Prostate gland (tissue), 2 donors: ENCODE measurements around the gene LRRC41. TPM values are rescaled to one million over a fixed set of nuclear protein-coding genes. Genes with fewer than 3 reads are reported as not detected.

ENCODE experiments used
- DNase-seq: peaks from one replicate; pipeline ENCODE4 v3.0.0-alpha.2; 2019; ENCODE audit warnings: low spot score
- H3K27ac ChIP-seq, 2 donors: fragments of 200-600 bp; sonication (generic); 2 replicates each; pipeline ENCODE4 v1.5.1; 2017 to 2019
- H3K27me3 ChIP-seq: fragments of 200-600 bp; sonication (generic); replicated peaks from 2 replicates; pipeline ENCODE4 v1.5.1; 2019; ENCODE audit not compliant: insufficient read depth
- H3K36me3 ChIP-seq, 2 donors: fragments of 200-600 bp; sonication (generic); 1 replicate in 1 of 2; 2 replicates in 1 of 2; pipeline versions ENCODE4 v1.5.1 to v1.8.1; 2017 to 2019
- H3K4me1 ChIP-seq: fragments of 200-600 bp; sonication (generic); replicated peaks from 2 replicates; pipeline ENCODE4 v1.5.1; 2019
- H3K4me3 ChIP-seq, 2 donors: fragments of 200-600 bp; sonication (generic); 2 replicates each; pipeline ENCODE4 v1.5.1; 2017 to 2019
- H3K9me3 ChIP-seq: fragments of 200-600 bp; sonication (generic); 2 replicates; pipeline ENCODE4 v1.5.1; 2017
- POLR2A ChIP-seq: fragments of 450-650 bp; IDR thresholded peaks from one replicate; pipeline ENCODE4 v1.6.1; 2016; ENCODE audit warnings: antibody characterized with exemption, mild to moderate bottlenecking
- POLR2AphosphoS5 ChIP-seq: sonication (generic); formaldehyde crosslinking; IDR thresholded peaks from one replicate; pipeline ENCODE4 v1.6.1; 2017; ENCODE audit warnings: antibody characterized with exemption
- WGBS: methylation state at CpG from one replicate; pipeline ENCODE4 v1.1.5; 2018; 5-methylcytosine and 5-hydroxymethylcytosine counted together
- intact Hi-C: fragments of 100-400 bp; cut with DNase I; formaldehyde crosslinking; loops from one replicate; pipeline ENCODE4 v1.14.2; 2022
- total RNA-seq, 2 donors: library from RNA; depleted of rRNA; stranded (reverse); fragments of >200 nt; gene quantifications; one replicate each; pipeline ENCODE4 v1.1.0, GENCODE V29; 2016
- TF ChIP-seq, protein P1 (sequence below), 4 experiments: fragments of 200-600 bp in 2 of 4; fragments of 450-650 bp in 2 of 4; sonication (generic) in 2 of 4; IDR thresholded peaks; 1 replicate in 3 of 4; 2 replicates in 1 of 4; pipeline ENCODE4 v1.5.1; 2016 to 2019; ENCODE audit warnings: antibody characterized with exemption in 4 of 4, mild to moderate bottlenecking in 2 of 4, moderate library complexity in 2 of 4

The LRRC41 gene
- total RNA-seq, 2 donors from 2014 or later = 97.2 to 143 TPM

DNA sequence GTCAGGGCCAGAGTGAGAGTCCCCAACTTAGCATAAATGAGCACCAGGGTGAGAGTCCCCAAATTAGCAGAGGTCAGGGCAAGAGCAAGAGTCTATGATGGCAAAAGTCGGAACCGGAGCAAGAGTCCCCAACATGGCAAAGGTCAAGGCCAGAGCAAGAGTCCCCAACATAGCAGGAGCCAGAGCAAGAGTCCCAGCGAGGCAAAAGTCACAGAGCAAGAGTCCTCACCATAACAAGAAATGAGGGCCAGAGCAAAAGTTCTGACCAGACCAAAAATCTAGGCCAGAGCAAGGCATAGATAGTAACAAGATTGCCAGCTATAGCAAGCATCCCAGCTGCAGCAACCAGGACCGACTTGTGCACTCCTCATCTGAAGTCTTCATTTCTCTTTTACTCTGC, 40.3 kb upstream of the LRRC41 start:
- TF ChIP-seq POLR2AphosphoS5 (no peak), POLR2A (no peak)
- TF ChIP-seq, protein P1, sequence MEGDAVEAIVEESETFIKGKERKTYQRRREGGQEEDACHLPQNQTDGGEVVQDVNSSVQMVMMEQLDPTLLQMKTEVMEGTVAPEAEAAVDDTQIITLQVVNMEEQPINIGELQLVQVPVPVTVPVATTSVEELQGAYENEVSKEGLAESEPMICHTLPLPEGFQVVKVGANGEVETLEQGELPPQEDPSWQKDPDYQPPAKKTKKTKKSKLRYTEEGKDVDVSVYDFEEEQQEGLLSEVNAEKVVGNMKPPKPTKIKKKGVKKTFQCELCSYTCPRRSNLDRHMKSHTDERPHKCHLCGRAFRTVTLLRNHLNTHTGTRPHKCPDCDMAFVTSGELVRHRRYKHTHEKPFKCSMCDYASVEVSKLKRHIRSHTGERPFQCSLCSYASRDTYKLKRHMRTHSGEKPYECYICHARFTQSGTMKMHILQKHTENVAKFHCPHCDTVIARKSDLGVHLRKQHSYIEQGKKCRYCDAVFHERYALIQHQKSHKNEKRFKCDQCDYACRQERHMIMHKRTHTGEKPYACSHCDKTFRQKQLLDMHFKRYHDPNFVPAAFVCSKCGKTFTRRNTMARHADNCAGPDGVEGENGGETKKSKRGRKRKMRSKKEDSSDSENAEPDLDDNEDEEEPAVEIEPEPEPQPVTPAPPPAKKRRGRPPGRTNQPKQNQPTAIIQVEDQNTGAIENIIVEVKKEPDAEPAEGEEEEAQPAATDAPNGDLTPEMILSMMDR (IDR thresholded peaks at IDR 0.05) = no peak
- WGBS = 96% methylated on average over 4 of the region's 4 CpGs
- Histone ChIP-seq H3K9me3 (no peaks in the 10 kb centered on the region), H3K27ac (no peak overlapping the region), H3K27me3 (no peaks in the 10 kb centered on the region), H3K36me3 (peaks cover 0 to 5% of the 10 kb centered on the region in 2 donors), H3K4me1 (no peaks in the 10 kb centered on the region), H3K4me3 (no peak overlapping the region)
- intact Hi-C loops = no loop called here
- DNase-seq = no peak

DNA sequence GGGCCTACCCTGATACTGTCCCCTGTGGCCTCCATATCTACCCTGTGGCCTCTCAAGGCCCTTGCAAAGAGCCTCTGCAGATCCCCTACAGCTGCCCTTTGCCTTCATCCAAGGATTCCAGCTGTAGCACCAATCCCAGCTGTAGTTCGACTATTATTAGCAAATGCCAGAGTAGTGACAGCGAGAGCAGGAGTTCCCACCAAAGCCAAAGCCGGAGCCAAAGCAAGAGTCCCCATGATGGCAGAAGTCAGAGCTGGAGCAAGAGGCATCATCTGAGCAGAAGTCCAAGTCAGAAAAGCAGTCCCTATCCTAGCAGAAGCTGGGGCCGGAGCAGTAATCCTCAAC, 39.9 kb upstream of the LRRC41 start:
- H3K27ac ChIP-seq = no peak overlapping the region
- TF ChIP-seq, protein P1 (IDR thresholded peaks at IDR 0.05) = no peak
- TF ChIP-seq POLR2AphosphoS5 (no peak), POLR2A (no peak)
- DNase-seq = no peak
- intact Hi-C loops = no loop called here
- H3K9me3 ChIP-seq = no peaks in the 10 kb centered on the region
- no peaks in the 10 kb centered on the region for H3K4me1 ChIP-seq
- peaks cover 0 to 5% of the 10 kb centered on the region in 2 donors for H3K36me3 ChIP-seq
- H3K4me3 ChIP-seq = no peak overlapping the region
- WGBS = 93% methylated on average over 4 of the region's 4 CpGs
- H3K27me3 ChIP-seq = no peaks in the 10 kb centered on the region

DNA sequence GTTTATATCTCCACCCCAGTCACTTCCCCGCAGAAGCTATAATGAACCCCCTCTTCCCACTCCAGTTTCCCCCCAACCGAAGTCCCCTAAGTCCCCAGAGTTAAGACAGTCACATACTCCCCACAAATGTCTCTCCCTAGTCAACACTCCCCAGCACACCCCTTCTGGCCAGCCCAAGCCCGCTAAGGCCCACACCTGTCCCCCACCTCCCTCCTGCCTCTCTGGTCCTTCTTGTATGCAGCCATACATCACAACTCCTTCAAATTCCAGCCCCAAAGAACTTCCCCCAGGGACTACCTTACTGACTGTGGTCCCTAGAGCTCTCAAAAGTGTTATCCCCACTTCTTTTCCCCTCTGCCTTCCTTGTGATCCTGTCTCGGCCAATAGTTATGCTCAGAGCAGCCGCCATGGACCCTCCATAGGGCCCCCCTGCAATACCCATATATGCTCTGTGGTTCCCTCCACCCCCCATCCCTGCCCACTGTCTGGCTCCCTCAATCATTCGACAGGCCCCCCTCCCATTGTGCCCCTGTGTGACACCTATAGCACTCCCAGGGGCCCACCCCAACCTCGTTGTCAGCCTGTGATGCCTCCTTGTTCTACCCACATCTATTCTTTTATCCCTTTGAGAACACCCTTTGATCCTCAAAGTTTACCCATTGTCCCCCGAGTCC, 39.4 kb upstream of the LRRC41 start:
- H3K9me3 ChIP-seq = no peaks in the 10 kb centered on the region
- no peaks in the 10 kb centered on the region for H3K4me1 ChIP-seq
- H3K27me3 ChIP-seq = no peaks in the 10 kb centered on the region
- no peak overlapping the region for H3K4me3 ChIP-seq
- TF ChIP-seq POLR2AphosphoS5 (no peak), POLR2A (no peak)
- TF ChIP-seq, protein P1 (IDR thresholded peaks at IDR 0.05) = no peak
- no peak overlapping the region for H3K27ac ChIP-seq
- intact Hi-C loops = no loop called here
- H3K36me3 ChIP-seq = peaks cover 0 to 5% of the 10 kb centered on the region in 2 donors
- DNase-seq = no peak
- 92% methylated on average over 8 of the region's 8 CpGs for WGBS

DNA sequence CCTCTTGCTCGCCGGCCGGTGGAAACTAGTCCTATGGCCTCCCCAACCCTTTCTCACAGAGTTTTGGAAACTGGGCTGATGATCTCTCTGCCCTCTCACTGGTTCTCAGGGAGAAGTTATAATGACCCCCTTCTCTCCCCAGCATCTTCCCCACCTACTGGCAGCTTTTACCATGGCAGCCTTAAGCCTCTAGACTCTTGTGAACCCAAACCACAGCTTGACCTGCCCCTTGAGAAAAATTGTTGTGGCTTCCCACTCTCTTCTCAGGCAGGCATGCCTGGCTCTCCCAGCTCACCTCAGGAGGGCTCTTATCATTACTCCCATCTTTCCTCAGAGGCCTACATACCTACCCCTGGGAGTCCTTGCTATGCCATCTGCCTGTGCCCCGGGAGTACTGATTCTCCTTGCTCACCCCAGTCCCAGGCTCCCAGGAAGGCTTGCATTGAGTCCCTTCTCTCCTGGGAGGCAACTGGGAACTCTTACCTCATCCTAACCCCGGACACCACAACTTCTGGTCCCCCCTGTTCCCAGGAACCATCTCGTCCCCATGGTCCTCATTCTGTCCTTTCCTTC, 38.8 kb upstream of the LRRC41 start:
- TF ChIP-seq POLR2A = no peak
- TF ChIP-seq POLR2AphosphoS5 = no peak
- TF ChIP-seq, protein P1 (IDR thresholded peaks at IDR 0.05) = peak in 2 of 4 experiments; percentile 10 to 13
- Histone ChIP-seq H3K27ac (peak overlapping the region; percentile 92 to 97), H3K4me3 (no peak overlapping the region), H3K36me3 (peaks cover 0 to 5% of the 10 kb centered on the region in 2 donors), H3K9me3 (no peaks in the 10 kb centered on the region), H3K27me3 (no peaks in the 10 kb centered on the region), H3K4me1 (no peaks in the 10 kb centered on the region)
- WGBS = 93% methylated on average over 6 of the region's 6 CpGs
- no peak for DNase-seq
- intact Hi-C loops = no loop called here
